ENCODE data around the gene ALLC. TPM values are rescaled to one million over a fixed set of nuclear protein-coding genes. Genes with fewer than 3 reads are reported as not detected.

Gene ALLC
- total and polyA plus RNA-seq, 10 of the 15 experiments (the other 5 are each of a cell fraction or from before 2014, with no cell fraction given), result 0.05 TPM; not detected in 9

- FAIRE-seq (no peak), DNase-seq (ENCODE audit: low read depth, low spot score) (no peak), ATAC-seq (peak; percentile 32)
- in situ Hi-C loops (cut with MboI), result no loop called here
- ChIA-PET POLR2A (no interaction called here), RAD21 (ENCODE audit: unreplicated experiment) (interaction anchor here (1.1 to 2.2 kb wide), 2 partner anchors 11 to 240 kb away, joined by 3 to 6 read pairs; no protein-coding TSS in a partner anchor), CTCF (no interaction called here), SMC1A (ENCODE audit: uncharacterized antibody, unreplicated experiment) (no interaction called here)
- no peak overlapping the region for H3K9ac ChIP-seq (ENCODE audit: control insufficient read depth, insufficient read depth, low read length)
- no TSS peak for BruUV-seq (replicated peaks)
- peaks cover 3% of the 10 kb centered on the region; the same call in 2 of the 3 replicates for H3K9me3 ChIP-seq (replicated peaks; ENCODE audit: control insufficient read depth, insufficient read depth, low read length)
- H3K4me2 ChIP-seq (ENCODE audit: control insufficient read depth, insufficient read depth), result no peak overlapping the region
- no peak overlapping the region for H3K4me3 ChIP-seq
- WGBS (ENCODE audit: insufficient coverage, insufficient replicate concordance, low lambda C conversion rate, missing lambda C conversion rate), result 27% methylated on average over 6 of the region's 6 CpGs
- H3K27ac ChIP-seq (ENCODE audit: control insufficient read depth, insufficient read depth), result no peak overlapping the region
- peaks cover 15% of the 10 kb centered on the region for H3K4me1 ChIP-seq (ENCODE audit: control insufficient read depth, insufficient read depth, low read length)
- intact Hi-C loops (cut with micrococcal nuclease; ENCODE audit: unreplicated experiment), result no loop called here
- no peaks in the 10 kb centered on the region for H3K36me3 ChIP-seq (ENCODE audit: control insufficient read depth in 2 of 2, insufficient read depth in 2 of 2, low read length in 1 of 2)
- no peaks in the 10 kb centered on the region for H3K79me2 ChIP-seq (ENCODE audit: control insufficient read depth, insufficient read depth, low read length)
- no peaks in the 10 kb centered on the region for H4K20me1 ChIP-seq (ENCODE audit: control insufficient read depth, insufficient read depth)
- H3K27me3 ChIP-seq (replicated peaks in 1 of 2; ENCODE audit: control insufficient read depth in 2 of 2, insufficient read depth in 2 of 2, low read length in 1 of 2), result no peaks in the 10 kb centered on the region
- peak overlapping the region; percentile 63 for H2AFZ ChIP-seq (ENCODE audit: control insufficient read depth, low read depth, low read length)
- TF ChIP-seq RCOR1 (conservative IDR thresholded peaks at IDR 0.05; ENCODE audit: low read depth, low read length) (no peak), CTCF (IDR thresholded peaks at IDR 0.05 in 2 of 3, conservative IDR thresholded peaks at IDR 0.05 in 1 of 3; ENCODE audit: control insufficient read depth in 2 of 3, extremely low read depth in 1 of 3, insufficient read depth in 1 of 3, low read depth in 3 of 3, low read length in 3 of 3) (peak in 1 of 3 experiments; percentile 20; a peak in 1 of 6 replicates)
Observed at GRCh38 chr2:3662239-3662638, 4.2 kb downstream of the ALLC start.

- FAIRE-seq (no peak), DNase-seq (ENCODE audit: low read depth, low spot score) (no peak), ATAC-seq (no peak)
- no peak overlapping the region for H3K27ac ChIP-seq (ENCODE audit: control insufficient read depth, insufficient read depth)
- H3K9ac ChIP-seq (ENCODE audit: control insufficient read depth, insufficient read depth, low read length), result no peak overlapping the region
- no peak overlapping the region for H3K4me2 ChIP-seq (ENCODE audit: control insufficient read depth, insufficient read depth)
- peaks cover 15% of the 10 kb centered on the region for H3K4me1 ChIP-seq (ENCODE audit: control insufficient read depth, insufficient read depth, low read length)
- intact Hi-C loops (cut with micrococcal nuclease; ENCODE audit: unreplicated experiment), result no loop called here
- no peak overlapping the region for H3K4me3 ChIP-seq
- ChIA-PET RAD21 (ENCODE audit: unreplicated experiment) (no interaction called here), CTCF (no interaction called here), POLR2A (no interaction called here), SMC1A (ENCODE audit: uncharacterized antibody, unreplicated experiment) (interaction anchor here (1.0 kb wide), 1 partner anchor 12 kb away, joined by 3 read pairs; no protein-coding TSS in a partner anchor)
- no TSS peak for BruUV-seq (replicated peaks)
- in situ Hi-C loops (cut with MboI), result no loop called here
- H4K20me1 ChIP-seq (ENCODE audit: control insufficient read depth, insufficient read depth), result no peaks in the 10 kb centered on the region
- no peak overlapping the region for H2AFZ ChIP-seq (ENCODE audit: control insufficient read depth, low read depth, low read length)
- WGBS (ENCODE audit: insufficient coverage, insufficient replicate concordance, low lambda C conversion rate, missing lambda C conversion rate), result 68% methylated on average over 3 of the region's 3 CpGs
- no peaks in the 10 kb centered on the region for H3K79me2 ChIP-seq (ENCODE audit: control insufficient read depth, insufficient read depth, low read length)
- H3K27me3 ChIP-seq (replicated peaks in 1 of 2; ENCODE audit: control insufficient read depth in 2 of 2, insufficient read depth in 2 of 2, low read length in 1 of 2), result no peaks in the 10 kb centered on the region
- no peaks in the 10 kb centered on the region for H3K36me3 ChIP-seq (ENCODE audit: control insufficient read depth in 2 of 2, insufficient read depth in 2 of 2, low read length in 1 of 2)
- peaks cover 3% of the 10 kb centered on the region; the same call in 2 of the 3 replicates for H3K9me3 ChIP-seq (replicated peaks; ENCODE audit: control insufficient read depth, insufficient read depth, low read length)
- TF ChIP-seq NKRF (conservative IDR thresholded peaks at IDR 0.05) (no peak), SIX5 (IDR thresholded peaks at IDR 0.05; ENCODE audit: low read depth, low read length, severe bottlenecking) (no peak), LARP7 (IDR thresholded peaks at IDR 0.05) (no peak), ZBED1 (IDR thresholded peaks at IDR 0.05; ENCODE audit: borderline replicate concordance) (no peak), IRF3 (IDR thresholded peaks at IDR 0.05) (no peak), CEBPZ (IDR thresholded peaks at IDR 0.05; ENCODE audit: low read depth, low read length) (no peak)
Observed at GRCh38 chr2:3664118-3664517, 6.1 kb downstream of the ALLC start.

Data from GM12878 (cell line).